Upper lobe of left lung (tissue), 4 donors: ENCODE results near the gene HIC1.

Experiments used
- CTCF ChIP-seq, 6 experiments: fragments of 450-650 bp in 4 of 6; fragments of 200-600 bp in 2 of 6; sonication (generic) in 2 of 6; IDR thresholded peaks; one replicate each; pipeline ENCODE4 v1.5.1; 2016 to 2019; ENCODE audit warnings: antibody characterized with exemption in 6 of 6
- EP300 ChIP-seq, 4 donors: sonication (generic); formaldehyde crosslinking; IDR thresholded peaks; one replicate each; pipeline ENCODE4 v1.5.1; 2017; ENCODE audit warnings: antibody characterized with exemption in 4 of 4, control low read depth in 2 of 4
- POLR2A ChIP-seq, 4 donors: fragments of 450-650 bp; IDR thresholded peaks; one replicate each; pipeline ENCODE4 v1.5.1; 2016 to 2017; ENCODE audit warnings: antibody characterized with exemption in 4 of 4, mild to moderate bottlenecking in 2 of 4
- POLR2AphosphoS5 ChIP-seq, 2 donors: sonication (generic); formaldehyde crosslinking; IDR thresholded peaks; one replicate each; pipeline ENCODE4 v1.5.1; 2017; ENCODE audit warnings: antibody characterized with exemption in 2 of 2

- TF ChIP-seq CTCF (IDR thresholded peaks at IDR 0.05) (no peak), POLR2A (IDR thresholded peaks at IDR 0.05) (no peak), POLR2AphosphoS5 (IDR thresholded peaks at IDR 0.05) (no peak), EP300 (IDR thresholded peaks at IDR 0.05) (no peak)
Observed at GRCh38 chr17:2051061-2051932, 3.6 kb upstream of the HIC1 start.
